RCC 7860 (cell line): ENCODE measurements around the gene EIF4H.
"Not testable (repeated sequence)": the region's sequence is repeated elsewhere in the genome, so short reads cannot be mapped to it uniquely, and the experiment has no call there.

Experiments
- DNase-seq: peaks from one replicate; pipeline ENCODE4 v3.0.0-alpha.2; 2015; ENCODE audit warnings: low spot score
- FAIRE-seq: peaks from 2 replicates; lab custom pipeline; 2012; peaks lifted over from hg19 to GRCh38; lab: Jason Lieb, UNC

Gene EIF4H

DNA sequence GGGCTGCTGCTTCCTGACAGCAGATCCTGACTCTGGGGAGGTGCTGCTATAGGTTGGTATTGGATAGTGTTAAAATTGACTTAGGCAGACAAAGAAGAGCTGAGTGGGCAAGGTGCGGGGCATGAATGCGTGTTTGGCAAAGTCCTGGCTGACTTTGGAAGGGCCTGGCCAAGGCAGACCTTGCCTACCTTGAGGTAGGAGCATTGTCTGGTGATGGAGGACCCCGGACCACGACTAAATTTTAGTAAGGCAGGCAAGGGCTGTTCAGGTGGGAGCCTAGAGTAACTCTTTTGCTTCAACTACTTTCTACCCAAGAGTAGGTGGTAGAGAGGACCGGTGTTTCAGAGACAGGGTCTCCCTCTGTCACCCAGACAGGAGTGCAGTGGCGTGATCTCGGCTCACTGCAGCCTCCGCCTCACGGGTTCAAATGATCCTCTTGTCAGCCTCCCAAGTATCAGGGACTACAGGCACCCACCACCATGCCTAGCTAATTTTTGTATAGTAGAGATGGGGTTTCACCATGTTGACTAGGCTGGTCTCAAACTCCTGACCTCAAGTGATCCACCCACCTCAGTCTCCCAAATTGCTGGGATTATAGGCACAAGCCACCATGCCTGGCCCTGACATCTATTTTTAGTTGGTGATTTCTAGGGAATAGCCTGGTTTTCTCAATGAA, 23.4 kb downstream of the EIF4H start:
- DNase-seq, result no peak
- FAIRE-seq, result no peak

DNA sequence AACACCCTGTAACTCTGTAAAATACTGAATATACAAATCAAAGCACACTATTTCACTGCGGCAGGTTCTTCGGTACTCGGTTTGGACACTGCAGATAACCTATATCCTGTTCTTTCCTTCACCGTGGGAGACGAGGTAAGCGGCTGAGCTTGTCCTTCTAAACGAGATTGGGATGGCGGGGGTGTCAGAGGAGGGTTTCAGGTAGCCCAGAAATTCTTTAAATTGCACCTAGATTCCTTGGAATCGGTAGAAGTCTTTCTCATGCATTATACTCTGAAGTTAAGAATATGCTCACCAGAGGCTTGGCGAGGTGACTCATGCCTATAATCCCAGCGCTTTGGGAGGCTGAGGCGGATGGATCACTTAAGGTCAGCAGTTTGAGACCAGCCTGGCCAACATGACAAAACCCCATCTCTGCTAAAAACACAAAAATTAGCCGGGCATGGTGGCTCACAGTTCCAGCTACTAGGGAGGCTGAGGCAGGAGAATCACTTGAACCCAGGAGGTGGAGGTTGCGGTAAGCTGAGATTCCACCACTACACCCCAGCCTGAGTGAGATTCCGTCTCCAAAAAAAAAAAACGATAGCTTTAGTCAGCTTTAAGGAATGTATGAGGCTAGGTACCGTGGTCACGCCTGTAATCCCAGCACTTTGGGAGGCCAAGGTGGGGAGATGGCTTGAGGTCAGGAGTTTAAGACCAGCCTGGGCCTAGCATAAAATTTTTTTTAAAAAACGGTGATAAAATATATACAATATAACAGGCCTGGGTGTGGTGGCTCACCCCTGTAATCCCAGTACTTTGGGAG, 25.6 kb downstream of the EIF4H start:
- FAIRE-seq (peak; percentile 71), DNase-seq (peak; percentile 76)

DNA sequence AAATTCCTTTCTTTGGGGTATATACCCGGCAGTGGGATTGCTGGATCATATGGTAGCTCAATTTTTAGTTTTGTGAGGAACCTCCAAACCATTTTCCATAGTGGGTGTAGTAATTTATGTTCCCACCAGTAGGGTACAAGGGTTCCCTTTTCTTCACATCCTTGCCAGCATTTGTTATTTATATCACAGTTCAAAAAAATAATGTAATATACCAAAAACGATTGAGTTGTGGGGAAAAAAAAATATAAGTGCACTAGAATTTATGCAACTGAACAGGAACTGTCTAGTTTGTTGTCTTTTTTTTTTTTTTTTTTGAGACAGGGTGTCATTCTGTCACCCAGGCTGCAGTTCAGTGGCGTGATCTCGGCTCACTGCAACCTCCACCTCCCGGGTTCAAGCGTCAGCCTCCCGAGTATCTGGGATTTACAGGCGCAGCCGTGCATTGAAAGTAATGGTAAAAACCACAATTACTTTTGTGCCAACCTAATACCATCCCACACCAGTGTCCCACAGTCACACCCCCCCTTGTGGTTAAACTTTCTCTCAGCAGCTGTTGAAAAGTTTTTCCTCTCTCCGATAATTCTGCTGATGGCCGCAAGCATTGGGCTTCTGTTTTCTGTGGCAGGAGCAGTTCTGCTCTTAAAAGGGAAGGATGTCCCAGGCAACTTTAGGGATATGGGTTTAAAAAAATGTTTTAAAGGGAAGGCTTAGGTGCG, 28.8 kb downstream of the EIF4H start:
- FAIRE-seq (peak; percentile 89), DNase-seq (peak; percentile 82)

DNA sequence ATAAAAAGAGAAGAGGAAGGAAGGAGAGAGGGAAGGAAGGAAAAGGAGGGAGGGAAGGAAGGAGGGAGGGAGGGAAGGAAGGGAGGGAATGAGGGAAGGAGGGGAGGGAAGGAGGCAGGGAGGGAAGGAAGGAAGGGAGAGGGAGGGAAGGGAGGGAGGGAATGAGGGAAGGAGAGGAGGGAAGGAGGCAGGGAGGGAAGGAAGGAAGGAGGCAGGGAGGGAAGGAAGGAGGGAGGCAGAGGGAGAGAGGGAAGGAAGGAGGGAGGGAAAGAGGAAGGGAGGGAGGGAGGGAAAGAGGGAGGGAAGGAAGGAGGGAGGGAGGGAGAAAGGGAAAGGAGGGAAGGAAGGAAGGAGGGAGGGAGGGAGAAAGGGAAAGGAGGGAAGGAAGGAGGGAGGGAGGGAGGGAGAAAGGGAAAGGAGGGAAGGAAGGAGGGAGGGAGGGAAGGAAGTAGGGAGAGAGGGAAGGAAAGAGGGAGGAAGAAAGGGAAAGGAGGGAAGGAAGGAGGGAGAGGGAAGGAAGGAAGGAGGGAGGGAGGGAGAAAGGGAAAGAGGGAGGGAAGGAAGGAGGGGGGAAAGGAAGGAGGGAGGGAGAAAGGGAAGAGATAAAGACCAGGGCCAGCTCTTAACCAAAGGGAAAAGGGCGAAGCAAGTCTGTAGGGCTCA, 29.9 kb downstream of the EIF4H start:
- no peak for DNase-seq
- no peak for FAIRE-seq

DNA sequence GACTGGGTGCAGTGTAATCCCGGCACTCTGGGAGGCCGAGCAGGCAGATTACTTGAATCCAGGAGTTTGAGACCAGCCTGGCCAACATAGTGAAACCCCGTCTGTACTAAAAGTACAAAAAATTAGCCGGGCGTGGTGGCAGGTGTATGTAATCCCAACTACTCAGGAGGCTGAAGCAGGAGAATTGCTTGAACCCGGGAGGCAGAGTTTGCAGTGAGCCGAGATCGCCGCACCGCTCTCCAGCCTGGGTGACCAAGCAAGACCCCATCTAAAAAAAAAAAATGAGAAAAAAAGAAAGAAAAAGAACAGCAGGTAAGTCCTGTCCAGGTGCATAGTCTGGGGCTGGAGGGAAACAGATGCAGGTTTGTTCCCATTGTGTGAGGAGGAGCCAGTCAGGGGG, 31.9 kb downstream of the EIF4H start:
- not testable (repeated sequence) for FAIRE-seq, DNase-seq

DNA sequence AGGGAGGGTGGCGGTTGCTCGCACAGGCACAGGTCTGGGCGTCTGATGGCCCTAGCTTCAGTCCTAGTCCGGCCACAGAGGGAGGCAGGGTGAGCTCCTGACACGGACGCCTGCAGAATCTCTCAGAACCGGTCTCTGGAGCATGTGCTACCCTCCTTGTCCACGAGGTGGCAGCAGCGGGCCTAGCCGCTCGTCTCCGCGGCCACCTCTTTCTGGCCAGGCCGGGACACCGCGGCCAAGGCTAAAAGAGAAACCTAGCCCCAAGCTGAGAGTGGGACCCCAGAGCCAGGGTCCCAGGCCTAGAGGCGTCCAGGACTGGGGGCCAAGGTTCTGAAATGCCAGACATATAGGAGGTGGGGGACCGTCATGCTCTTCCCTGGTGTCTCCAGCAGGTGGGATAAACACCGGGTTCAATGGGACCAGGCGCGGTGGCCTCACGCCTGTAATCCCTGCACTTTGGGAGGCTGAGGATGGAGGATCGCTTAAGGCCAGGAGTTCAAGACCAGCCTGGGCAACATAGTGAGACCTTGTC, 32.5 kb downstream of the EIF4H start:
- FAIRE-seq (no peak), DNase-seq (peak; percentile 66)

DNA sequence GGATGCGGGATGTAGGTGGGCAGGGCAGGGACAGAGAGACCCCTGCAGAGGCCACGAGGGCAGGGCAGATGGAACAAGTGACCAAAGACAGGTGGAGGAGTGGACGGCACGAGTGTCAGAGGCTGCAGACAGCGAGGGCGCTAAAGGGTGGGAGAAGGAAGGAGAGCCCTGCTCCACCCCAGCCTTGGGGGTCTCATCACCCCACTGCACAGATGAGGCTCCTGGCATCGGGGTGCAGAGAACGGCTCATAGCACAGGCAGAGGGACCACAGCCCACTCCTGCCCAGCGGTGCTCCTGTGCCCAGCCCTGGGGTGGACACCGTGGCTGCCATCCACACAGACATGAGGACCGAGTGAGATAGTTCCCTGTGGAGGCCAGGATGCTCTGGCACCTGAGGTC, 33.4 kb downstream of the EIF4H start:
- DNase-seq (no peak), FAIRE-seq (no peak)

DNA sequence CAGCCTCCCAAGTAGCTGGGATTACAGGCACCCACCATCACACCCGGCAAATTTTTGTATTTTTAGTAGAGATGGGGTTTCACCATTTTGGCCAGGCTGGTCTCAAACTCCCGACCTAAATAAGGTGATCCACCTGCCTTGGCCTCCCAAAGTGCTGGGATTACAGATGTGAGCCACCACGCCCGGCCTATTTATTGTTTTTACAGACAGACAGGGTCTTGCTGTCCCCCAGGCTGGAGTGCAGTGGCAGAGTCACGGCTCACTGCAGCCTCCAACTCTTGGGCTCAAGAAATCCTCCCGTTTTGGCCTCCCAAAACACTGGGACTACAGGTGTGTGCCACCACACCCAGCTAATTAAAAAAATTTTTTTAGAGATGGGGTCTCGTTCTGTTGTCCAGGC, 34.1 kb downstream of the EIF4H start:
- DNase-seq, FAIRE-seq: not testable (repeated sequence)

DNA sequence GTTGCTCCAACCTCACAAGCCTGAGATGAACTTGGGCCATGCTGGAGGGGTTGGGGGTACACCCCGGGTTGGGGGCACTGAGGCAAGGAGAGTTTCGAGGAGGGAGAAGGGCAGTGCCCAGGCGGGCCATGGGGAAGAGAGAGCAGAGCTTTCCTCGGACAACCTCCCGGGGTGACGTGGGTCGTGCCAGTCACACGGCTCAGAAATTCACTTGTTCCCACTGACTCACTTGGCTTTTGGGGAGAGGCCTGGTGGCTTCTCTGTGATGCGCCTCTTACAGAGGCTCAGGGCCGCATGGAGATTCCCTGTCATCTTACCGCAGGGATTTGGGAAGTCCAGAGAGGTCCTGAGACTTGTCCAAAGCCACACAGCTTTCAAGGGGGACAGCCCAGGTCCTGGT, 38.5 kb downstream of the EIF4H start:
- no peak for DNase-seq
- no peak for FAIRE-seq

DNA sequence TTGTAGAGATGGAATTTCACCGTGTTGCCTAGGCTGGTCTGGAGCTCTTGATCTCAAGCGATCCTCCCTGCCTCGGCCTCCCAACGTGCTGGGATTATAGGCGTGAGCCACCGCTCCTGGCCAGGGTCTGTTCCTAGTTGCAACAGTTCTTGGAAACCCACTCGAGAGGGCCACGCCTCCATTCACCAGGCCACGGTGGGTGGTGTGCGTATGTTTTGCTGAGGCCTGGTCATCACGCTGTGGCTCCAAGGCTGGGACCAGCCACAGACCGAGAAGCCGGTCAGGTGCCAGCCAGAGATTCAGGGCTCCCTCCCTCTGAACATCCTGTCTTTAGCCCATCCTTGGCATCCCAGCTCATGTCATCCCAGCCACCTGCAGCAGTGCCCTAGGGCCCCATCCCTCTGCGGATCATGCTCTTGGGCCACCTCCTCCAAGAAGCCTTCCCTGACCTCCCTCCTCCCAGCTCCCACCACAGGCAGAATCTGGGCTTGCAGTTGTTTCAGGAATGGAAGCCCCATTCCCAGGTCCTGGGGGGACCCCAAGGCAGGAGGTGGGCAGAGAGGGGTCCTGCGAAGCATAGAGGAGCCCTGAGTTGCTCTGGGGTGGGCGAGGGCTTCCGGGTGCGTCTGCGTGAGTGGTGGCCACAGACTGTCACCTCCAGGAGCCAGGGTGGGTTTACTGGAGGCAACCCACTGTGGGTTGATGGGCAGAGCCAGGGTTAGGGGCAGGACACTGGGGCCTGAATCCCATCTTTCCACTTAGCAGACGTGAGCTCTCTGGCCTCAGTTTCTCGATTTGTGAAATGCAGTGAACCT, 40.9 kb downstream of the EIF4H start:
- FAIRE-seq (no peak), DNase-seq (no peak)

DNA sequence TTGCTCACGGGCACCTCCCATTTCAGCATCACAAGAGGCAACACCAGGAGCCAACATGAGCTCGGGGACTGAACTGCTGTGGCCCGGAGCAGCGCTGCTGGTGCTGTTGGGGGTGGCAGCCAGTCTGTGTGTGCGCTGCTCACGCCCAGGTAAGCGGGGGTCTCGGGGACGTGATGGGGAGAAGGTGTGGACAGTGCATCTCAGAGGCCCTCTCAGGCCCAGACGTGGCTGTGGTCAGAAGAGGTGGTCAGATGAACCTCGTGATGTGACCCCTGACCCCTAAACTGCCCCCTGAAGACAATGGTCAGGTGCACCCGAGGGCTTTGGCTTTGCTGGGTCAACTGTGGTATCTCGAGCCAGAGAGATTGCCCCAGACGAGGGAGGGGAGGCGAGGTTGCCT, 41.8 kb downstream of the EIF4H start:
- DNase-seq, result no peak
- FAIRE-seq, result no peak

DNA sequence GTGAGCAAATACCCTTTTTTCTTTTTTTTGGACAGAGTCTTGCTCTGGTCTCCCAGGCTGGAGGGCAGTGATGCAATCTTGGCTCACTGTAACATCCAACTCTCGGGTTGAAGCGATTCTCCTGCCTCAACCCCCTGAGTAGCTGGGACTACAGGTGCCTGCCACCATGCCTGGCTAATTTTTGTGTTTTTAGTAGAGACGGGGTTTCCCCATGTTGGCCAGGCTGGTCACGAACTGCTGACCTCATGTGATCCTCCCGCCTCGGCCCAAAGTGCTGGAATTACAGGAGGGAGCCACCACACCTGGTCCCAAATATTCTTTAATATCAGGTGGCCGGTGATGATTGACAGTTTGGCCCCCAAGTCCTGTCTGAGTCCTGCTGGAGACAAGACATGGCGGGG, 42.2 kb downstream of the EIF4H start:
- DNase-seq (no peak), FAIRE-seq (no peak)

DNA sequence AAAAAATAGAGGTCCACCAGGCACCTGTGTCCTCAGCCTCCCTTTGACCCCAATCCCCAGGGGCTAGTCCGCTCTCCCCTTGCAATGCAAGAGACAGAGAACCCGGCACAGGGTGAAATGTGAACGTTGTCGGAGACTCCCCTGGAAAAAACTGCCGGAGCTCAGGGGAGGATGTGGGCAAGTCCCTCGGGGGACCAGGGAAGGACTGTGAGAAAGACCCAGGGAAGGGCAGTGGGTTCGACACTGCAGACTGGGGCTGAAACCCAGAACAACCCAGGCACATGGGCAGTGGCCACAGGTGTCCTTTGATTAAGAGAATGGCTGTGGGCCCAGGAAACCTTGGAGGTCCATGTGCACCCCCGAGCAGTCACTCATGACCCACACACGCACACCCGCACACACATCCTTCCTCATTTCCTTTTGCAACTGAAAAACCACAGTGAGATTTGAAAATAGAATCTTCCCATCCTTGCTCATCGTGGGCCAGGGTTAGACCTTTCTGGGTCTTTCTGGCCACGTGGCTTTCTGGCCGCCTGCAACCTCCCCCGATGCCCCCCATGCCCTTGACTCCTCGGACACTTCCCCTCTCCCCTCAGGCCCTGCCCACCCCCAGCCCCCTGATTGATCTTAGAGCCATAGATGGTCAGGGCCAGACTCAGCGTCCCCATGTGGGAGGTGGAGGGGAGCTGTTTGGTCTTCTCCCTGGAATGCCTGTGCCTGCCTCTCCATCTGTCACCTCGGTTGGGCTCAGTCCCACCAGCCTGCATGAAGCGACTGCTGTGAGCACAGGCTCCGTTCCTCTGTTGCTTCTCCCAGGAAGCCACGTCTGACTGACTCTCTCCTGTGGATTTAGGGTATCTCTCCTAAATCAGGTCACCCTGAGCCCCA, 43.5 kb downstream of the EIF4H start:
- FAIRE-seq, result no peak
- DNase-seq, result no peak

DNA sequence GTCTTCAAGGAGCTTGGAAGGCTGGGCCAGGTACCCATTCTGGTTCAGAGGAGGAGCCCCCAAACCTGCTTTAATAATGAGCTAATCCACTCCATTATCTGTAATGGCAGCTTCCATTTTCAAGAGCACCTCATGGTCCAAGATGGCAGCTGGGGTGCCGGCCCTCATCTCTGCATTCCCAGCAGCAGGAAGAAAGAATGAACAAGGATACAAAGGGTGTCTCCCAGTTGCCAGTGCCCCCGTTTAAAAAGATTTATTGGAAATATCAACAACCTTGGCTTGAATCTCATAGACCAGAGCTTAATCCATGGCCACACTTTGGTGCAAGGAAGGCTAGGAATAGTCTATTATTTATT, 44.2 kb downstream of the EIF4H start:
- no peak for DNase-seq
- FAIRE-seq, result no peak

DNA sequence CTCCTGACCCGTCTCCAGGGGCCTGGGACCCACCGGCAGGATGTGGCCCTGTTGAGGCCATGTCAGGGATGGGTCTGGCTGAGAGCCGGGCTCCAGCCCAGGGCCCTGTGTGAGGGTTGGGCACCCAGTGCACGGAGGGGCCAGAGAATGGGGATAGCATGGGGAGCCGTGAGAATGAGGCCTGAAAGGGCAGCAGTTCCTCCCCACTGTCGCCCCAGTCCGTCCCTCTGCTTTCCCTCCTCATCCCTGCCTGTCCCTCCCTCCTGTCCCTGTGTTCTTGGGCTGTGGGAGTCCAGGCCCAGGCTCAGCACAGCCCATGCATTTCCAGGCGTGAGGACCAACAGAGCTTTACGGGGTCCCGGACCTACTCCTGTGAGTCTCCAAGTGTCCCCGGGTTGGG, 45.3 kb downstream of the EIF4H start:
- no peak for FAIRE-seq

DNA sequence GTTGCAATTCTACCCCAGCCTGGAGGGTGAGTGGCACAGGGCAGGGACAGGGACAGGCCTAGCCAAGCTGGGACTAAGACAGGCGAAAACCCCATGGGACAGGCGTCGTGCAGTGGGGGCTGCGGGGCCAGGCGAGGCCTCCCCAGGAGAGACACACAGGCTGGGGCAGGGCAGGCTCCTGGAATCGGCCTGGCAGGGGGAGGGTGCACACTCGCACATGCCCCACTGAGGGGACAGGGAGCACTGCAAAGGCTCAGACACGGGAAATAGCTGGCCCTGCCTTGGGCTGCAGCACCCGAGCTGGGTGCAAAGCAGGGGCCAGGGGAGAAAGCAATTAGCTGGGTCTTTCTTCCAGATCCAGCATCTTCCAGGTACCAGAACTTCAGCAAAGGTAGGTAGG, 46.1 kb downstream of the EIF4H start:
- FAIRE-seq, result no peak
- no peak for DNase-seq

More for the DNA sequence above, 45.3 kb downstream of the EIF4H start:
- DNase-seq, result no peak

DNA sequence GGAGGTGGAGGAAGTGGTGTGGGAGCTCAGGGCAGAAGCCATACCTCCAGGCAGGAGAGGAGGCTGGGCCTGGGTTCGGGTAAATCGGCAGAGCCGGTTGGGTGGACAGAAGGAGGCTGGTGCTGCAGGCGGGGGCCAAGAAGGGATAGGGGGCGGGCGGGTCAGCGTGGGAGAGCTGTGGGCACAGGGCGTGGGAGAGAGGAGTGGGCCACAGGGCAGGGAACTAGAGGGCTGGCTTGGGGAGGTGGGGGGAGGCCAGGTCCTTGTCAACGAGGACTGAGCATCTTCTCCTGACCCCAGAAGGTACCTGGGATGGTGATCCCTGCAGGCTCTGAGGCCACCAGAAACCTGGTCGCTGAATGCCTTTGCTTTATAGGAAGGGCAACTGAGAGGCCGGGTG, 47.6 kb downstream of the EIF4H start:
- DNase-seq, result no peak
- no peak for FAIRE-seq

DNA sequence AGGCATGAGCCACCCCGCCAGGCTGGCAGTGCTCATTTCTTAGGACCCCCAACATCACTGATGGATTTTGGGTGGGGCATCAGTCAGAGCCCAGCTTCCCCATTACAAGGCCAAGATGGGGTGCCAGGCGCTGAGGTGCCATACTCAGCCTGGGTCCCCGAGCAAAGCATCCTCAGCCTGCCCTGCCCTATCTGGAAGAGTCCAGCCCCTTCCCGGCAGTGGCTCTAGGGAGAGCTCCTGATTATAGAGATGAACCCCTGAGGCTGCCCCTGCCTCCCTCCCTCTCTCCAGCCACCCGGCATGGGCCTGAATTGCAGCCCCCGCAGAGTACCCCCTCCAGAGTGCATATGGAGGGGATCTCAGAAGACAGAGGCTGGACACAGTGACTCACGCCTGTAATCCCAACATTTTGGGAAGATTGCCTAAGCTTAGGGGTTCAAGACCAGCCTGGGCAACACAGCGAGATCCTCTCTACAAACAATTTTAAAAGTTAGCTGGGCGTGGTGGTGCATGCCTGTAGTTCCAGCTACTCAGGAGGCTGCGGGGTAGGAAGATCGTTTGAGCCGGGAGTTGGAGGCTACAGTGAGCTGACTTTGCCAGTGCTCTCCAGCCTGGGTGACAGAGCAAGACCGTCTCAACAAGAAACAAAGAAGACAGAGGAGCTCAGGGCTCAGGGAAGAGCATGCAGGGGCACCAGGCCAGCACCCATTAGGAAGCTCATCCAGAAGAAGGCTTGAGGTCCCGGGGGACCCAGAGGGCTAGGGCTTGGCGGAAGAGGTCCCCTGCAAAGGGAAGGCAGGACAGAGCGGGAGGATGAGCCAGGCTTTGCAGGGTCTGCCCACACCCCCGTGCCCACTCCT, 48.9 kb downstream of the EIF4H start:
- FAIRE-seq (no peak), DNase-seq (no peak)
